ENCODE measurements around the gene OTUB1. TPM values are rescaled to one million over a fixed set of nuclear protein-coding genes. Genes with fewer than 3 reads are reported as not detected.

Gene OTUB1
- total RNA-seq, 1 donor from 2014 or later: 60.6 TPM

GRCh38 chr11:64037027-64037634, 50.9 kb downstream of the OTUB1 start:
- no peak for TF ChIP-seq CTCF (IDR thresholded peaks at IDR 0.05)
- ATAC-seq (no peak), DNase-seq (no peak)
- intact Hi-C loops (cut with DNase I): no loop called here
- Histone ChIP-seq H3K9me3 (no peaks in the 10 kb centered on the region), H3K4me3 (no peak overlapping the region), H3K27me3 (peaks cover 40% of the 10 kb centered on the region), H3K36me3 (no peaks in the 10 kb centered on the region), H3K4me1 (peaks cover 4% of the 10 kb centered on the region), H3K27ac (no peak overlapping the region)

GRCh38 chr11:64038500-64038899, 52.3 kb downstream of the OTUB1 start:
- H3K4me3 ChIP-seq: no peak overlapping the region
- TF ChIP-seq CTCF (IDR thresholded peaks at IDR 0.05): no peak
- no peaks in the 10 kb centered on the region for H3K9me3 ChIP-seq
- peaks cover 4% of the 10 kb centered on the region for H3K4me1 ChIP-seq
- DNase-seq: no peak
- intact Hi-C loops (cut with DNase I): no loop called here
- peaks cover 35% of the 10 kb centered on the region for H3K27me3 ChIP-seq
- no peak for ATAC-seq
- H3K36me3 ChIP-seq: no peaks in the 10 kb centered on the region
- no peak overlapping the region for H3K27ac ChIP-seq

GRCh38 chr11:64039012-64039665, 52.9 kb downstream of the OTUB1 start:
- H3K4me1 ChIP-seq: peaks cover 4% of the 10 kb centered on the region
- ATAC-seq (no peak), DNase-seq (no peak)
- no peak for TF ChIP-seq CTCF (IDR thresholded peaks at IDR 0.05)
- H3K4me3 ChIP-seq: no peak overlapping the region
- no peaks in the 10 kb centered on the region for H3K9me3 ChIP-seq
- intact Hi-C loops (cut with DNase I): no loop called here
- peaks cover 29% of the 10 kb centered on the region for H3K27me3 ChIP-seq
- no peak overlapping the region for H3K27ac ChIP-seq
- H3K36me3 ChIP-seq: no peaks in the 10 kb centered on the region

- ATAC-seq (peak; percentile 42), DNase-seq (no peak)
- peak; percentile 30 for TF ChIP-seq CTCF (IDR thresholded peaks at IDR 0.05)
- Histone ChIP-seq H3K27ac (no peak overlapping the region), H3K36me3 (no peaks in the 10 kb centered on the region), H3K4me1 (peaks cover 4% of the 10 kb centered on the region), H3K4me3 (no peak overlapping the region), H3K9me3 (no peaks in the 10 kb centered on the region), H3K27me3 (peaks cover 16% of the 10 kb centered on the region)
- intact Hi-C loops (cut with DNase I): no loop called here
Measured at GRCh38 chr11:64040684-64041322, 54.6 kb downstream of the OTUB1 start.

- TF ChIP-seq CTCF (IDR thresholded peaks at IDR 0.05): no peak
- H3K9me3 ChIP-seq: no peaks in the 10 kb centered on the region
- intact Hi-C loops (cut with DNase I): no loop called here
- H3K27ac ChIP-seq: no peak overlapping the region
- no peak for DNase-seq
- no peaks in the 10 kb centered on the region for H3K4me1 ChIP-seq
- peaks cover 6% of the 10 kb centered on the region for H3K27me3 ChIP-seq
- no peak for ATAC-seq
- H3K36me3 ChIP-seq: no peaks in the 10 kb centered on the region
- no peak overlapping the region for H3K4me3 ChIP-seq
Measured at GRCh38 chr11:64041846-64042245, 55.6 kb downstream of the OTUB1 start.
